Fibroblast of pulmonary artery (primary cell): ENCODE measurements around the gene RBMS3.

Experiments used
- DNase-seq: peaks from one replicate; pipeline ENCODE4 v3.0.0-alpha.2; 2010; ENCODE audit warnings: low read depth
- H3K4me3 ChIP-seq: replicated peaks from 2 replicates; pipeline ENCODE4 v1.5.1; 2011; ENCODE audit warnings: low read depth, mild to moderate bottlenecking, control low read depth, low read length, moderate library complexity
- CTCF ChIP-seq: IDR thresholded peaks from 2 replicates; pipeline ENCODE4 v1.5.1; 2011; ENCODE audit warnings: mild to moderate bottlenecking, control low read depth, low read length, inconsistent platforms; ENCODE audit errors: missing control alignments

RBMS3 gene

GRCh38 chr3:29538610-29538958 is 257.7 kb downstream of the RBMS3 start:
- no peak for TF ChIP-seq CTCF
- no peak for DNase-seq
- no peak overlapping the region for H3K4me3 ChIP-seq

GRCh38 chr3:29540544-29540943 is 259.7 kb downstream of the RBMS3 start:
- no peak for DNase-seq
- no peak overlapping the region for H3K4me3 ChIP-seq

GRCh38 chr3:29544701-29545363 is 264.0 kb downstream of the RBMS3 start:
- DNase-seq: no peak
- H3K4me3 ChIP-seq: no peak overlapping the region
- no peak for TF ChIP-seq CTCF

More at GRCh38 chr3:29540544-29540943, 259.7 kb downstream of the RBMS3 start:
- TF ChIP-seq CTCF: no peak

- H3K4me3 ChIP-seq: no peak overlapping the region
- no peak for DNase-seq
- TF ChIP-seq CTCF: no peak
Measured at GRCh38 chr3:29545615-29546014, 264.7 kb downstream of the RBMS3 start.

- TF ChIP-seq CTCF: no peak
- DNase-seq: peak; percentile 61
- no peak overlapping the region for H3K4me3 ChIP-seq
Measured at GRCh38 chr3:29552051-29552450, 271.2 kb downstream of the RBMS3 start.

GRCh38 chr3:29554566-29554965 is 273.7 kb downstream of the RBMS3 start:
- H3K4me3 ChIP-seq: no peak overlapping the region
- DNase-seq: no peak
- no peak for TF ChIP-seq CTCF

GRCh38 chr3:29555590-29555989 is 274.7 kb downstream of the RBMS3 start:
- no peak for TF ChIP-seq CTCF
- peak; percentile 81 for DNase-seq

More at GRCh38 chr3:29555590-29555989, 274.7 kb downstream of the RBMS3 start:
- H3K4me3 ChIP-seq: no peak overlapping the region
